ENCODE data around the gene CCL16. TPM values are rescaled to one million over a fixed set of nuclear protein-coding genes. Genes with fewer than 3 reads are reported as not detected.

CCL16 gene
- total RNA-seq, 1 donor from 2014 or later: not detected

GRCh38 chr17:35984140-35984539 is 2.8 kb upstream of the CCL16 start:
- TF ChIP-seq EZH2 (IDR thresholded peaks at IDR 0.05; ENCODE audit: insufficient read depth, low read length): no peak
- TF ChIP-seq CTCF (IDR thresholded peaks at IDR 0.05; ENCODE audit: insufficient read depth, low read depth, low read length): no peak
- no peaks in the 10 kb centered on the region for H3K36me3 ChIP-seq (ENCODE audit: insufficient read depth, low read length)
- Mint-ChIP-seq H3K36me3 (ENCODE audit: low read depth, unreplicated experiment) (no peaks in the 10 kb centered on the region), H3K4me3 (ENCODE audit: unreplicated experiment) (no peak overlapping the region), H3K27ac (ENCODE audit: unreplicated experiment) (no peak overlapping the region), H3K9me3 (ENCODE audit: unreplicated experiment) (no peaks in the 10 kb centered on the region), H3K27me3 (ENCODE audit: low read depth, unreplicated experiment) (peaks cover 52% of the 10 kb centered on the region), H3K4me1 (ENCODE audit: low read depth, unreplicated experiment) (no peaks in the 10 kb centered on the region)
- H3K27me3 ChIP-seq (ENCODE audit: insufficient read depth, low read length): no peaks in the 10 kb centered on the region
- no peaks in the 10 kb centered on the region for H3K9me3 ChIP-seq (ENCODE audit: insufficient read depth, low read depth, low read length)
- H3K79me2 ChIP-seq (ENCODE audit: insufficient read depth, low read length): no peaks in the 10 kb centered on the region
- no peak overlapping the region for H3K4me2 ChIP-seq (ENCODE audit: low read length)
- H3K9ac ChIP-seq (ENCODE audit: low read length): no peak overlapping the region
- no peak overlapping the region for H2AFZ ChIP-seq (ENCODE audit: low read depth, low read length)
- no peak overlapping the region for H3K27ac ChIP-seq (ENCODE audit: low read depth, low read length)
- no peak for FAIRE-seq
- H3K4me3 ChIP-seq (ENCODE audit: insufficient read depth, low read depth, low read length): no peak overlapping the region
- no peaks in the 10 kb centered on the region for H3K4me1 ChIP-seq (ENCODE audit: insufficient read depth, low read length)
- DNase-seq (ENCODE audit: low read depth): no peak
- no peaks in the 10 kb centered on the region for H4K20me1 ChIP-seq (ENCODE audit: insufficient read depth, low read length)

DNA sequence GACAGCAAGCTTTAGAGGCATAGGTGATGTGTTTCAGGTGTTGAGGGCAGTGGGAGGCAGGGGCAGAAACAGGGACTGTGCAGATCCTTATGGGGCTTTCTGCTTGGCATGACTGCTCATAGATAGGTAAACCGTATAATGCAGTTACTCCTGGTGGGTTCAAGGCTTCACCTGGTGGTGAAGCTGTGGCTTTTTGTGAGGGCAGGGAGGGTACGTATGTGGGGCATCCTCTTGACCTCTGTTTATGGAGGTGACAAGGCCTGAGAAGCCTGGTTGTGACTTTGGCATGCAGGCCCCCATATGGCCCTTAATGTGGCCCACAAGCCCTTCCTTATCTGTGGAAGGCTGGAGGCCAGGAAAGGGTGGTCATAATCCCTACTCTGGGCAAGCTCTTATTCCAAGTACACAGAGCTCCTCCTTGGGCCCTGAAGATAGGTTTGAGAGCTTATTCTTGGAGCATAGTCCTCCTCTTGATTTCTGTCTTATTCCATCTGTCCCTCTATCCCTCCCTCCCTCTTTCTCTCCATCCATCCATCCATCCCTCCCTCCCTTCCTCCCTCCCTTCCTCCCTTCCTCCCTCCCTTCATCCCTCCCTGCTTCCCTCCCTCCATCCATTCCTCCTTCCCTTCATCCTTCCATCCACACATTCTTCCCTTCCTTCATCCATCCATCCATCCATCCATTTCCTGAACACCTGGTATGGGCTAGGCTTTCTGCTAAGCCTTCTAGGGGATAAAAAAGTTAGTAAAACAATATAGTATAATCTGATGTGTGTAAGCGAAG is 1.3 kb upstream of the CCL16 start:
- peaks cover 59% of the 10 kb centered on the region for H3K27me3 Mint-ChIP-seq (ENCODE audit: low read depth, unreplicated experiment)
- no peak for TF ChIP-seq EZH2 (IDR thresholded peaks at IDR 0.05; ENCODE audit: insufficient read depth, low read length)
- TF ChIP-seq CTCF (IDR thresholded peaks at IDR 0.05; ENCODE audit: insufficient read depth, low read depth, low read length): no peak
- no peak overlapping the region for H3K4me3 ChIP-seq (ENCODE audit: insufficient read depth, low read depth, low read length)
- H3K9me3 Mint-ChIP-seq (ENCODE audit: unreplicated experiment): peaks cover 3% of the 10 kb centered on the region
- H3K4me1 ChIP-seq (ENCODE audit: insufficient read depth, low read length): no peaks in the 10 kb centered on the region
- H3K4me3 Mint-ChIP-seq (ENCODE audit: unreplicated experiment): no peak overlapping the region
- no peak for DNase-seq (ENCODE audit: low read depth)
- no peak overlapping the region for H3K9ac ChIP-seq (ENCODE audit: low read length)
- no peaks in the 10 kb centered on the region for H3K4me1 Mint-ChIP-seq (ENCODE audit: low read depth, unreplicated experiment)
- no peaks in the 10 kb centered on the region for H3K9me3 ChIP-seq (ENCODE audit: insufficient read depth, low read depth, low read length)
- H3K4me2 ChIP-seq (ENCODE audit: low read length): no peak overlapping the region
- no peak for FAIRE-seq
- H2AFZ ChIP-seq (ENCODE audit: low read depth, low read length): no peak overlapping the region
- no peak overlapping the region for H3K27ac ChIP-seq (ENCODE audit: low read depth, low read length)
- no peaks in the 10 kb centered on the region for H3K27me3 ChIP-seq (ENCODE audit: insufficient read depth, low read length)
- no peak overlapping the region for H3K27ac Mint-ChIP-seq (ENCODE audit: unreplicated experiment)
- no peaks in the 10 kb centered on the region for H3K36me3 Mint-ChIP-seq (ENCODE audit: low read depth, unreplicated experiment)
- no peaks in the 10 kb centered on the region for H4K20me1 ChIP-seq (ENCODE audit: insufficient read depth, low read length)
- no peaks in the 10 kb centered on the region for H3K79me2 ChIP-seq (ENCODE audit: insufficient read depth, low read length)
- no peaks in the 10 kb centered on the region for H3K36me3 ChIP-seq (ENCODE audit: insufficient read depth, low read length)

DNA sequence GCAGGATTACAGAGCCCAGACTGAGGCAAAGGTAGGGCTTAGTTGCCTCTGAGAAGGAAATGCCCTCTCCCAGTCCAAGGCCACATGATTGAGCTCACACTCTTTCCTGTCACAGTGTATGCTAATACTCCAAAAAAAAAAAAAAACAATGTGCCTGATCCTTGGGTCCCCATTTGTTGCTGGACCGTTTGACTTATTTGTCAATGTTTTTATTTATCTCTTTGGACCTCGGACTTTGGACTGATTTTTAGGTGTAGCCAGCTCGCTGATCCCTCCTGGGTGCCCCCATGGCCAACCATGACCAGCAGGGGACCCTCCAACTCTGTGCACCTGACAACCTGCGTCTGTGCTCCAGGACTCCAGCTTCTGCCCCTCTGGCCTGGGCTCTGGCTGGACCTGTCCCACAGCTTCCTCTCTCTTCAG is 622 bp upstream of the CCL16 start:
- H3K36me3 ChIP-seq (ENCODE audit: insufficient read depth, low read length): no peaks in the 10 kb centered on the region
- H3K4me1 ChIP-seq (ENCODE audit: insufficient read depth, low read length): no peaks in the 10 kb centered on the region
- H3K4me1 Mint-ChIP-seq (ENCODE audit: low read depth, unreplicated experiment): no peaks in the 10 kb centered on the region
- H4K20me1 ChIP-seq (ENCODE audit: insufficient read depth, low read length): no peaks in the 10 kb centered on the region
- no peak overlapping the region for H3K4me2 ChIP-seq (ENCODE audit: low read length)
- H3K27me3 ChIP-seq (ENCODE audit: insufficient read depth, low read length): no peaks in the 10 kb centered on the region
- no peak overlapping the region for H3K27ac ChIP-seq (ENCODE audit: low read depth, low read length)
- DNase-seq (ENCODE audit: low read depth) (no peak), FAIRE-seq (no peak)
- H3K79me2 ChIP-seq (ENCODE audit: insufficient read depth, low read length): no peaks in the 10 kb centered on the region
- H3K4me3 ChIP-seq (ENCODE audit: insufficient read depth, low read depth, low read length): no peak overlapping the region
- peaks cover 59% of the 10 kb centered on the region for H3K27me3 Mint-ChIP-seq (ENCODE audit: low read depth, unreplicated experiment)
- H2AFZ ChIP-seq (ENCODE audit: low read depth, low read length): no peak overlapping the region
- H3K9ac ChIP-seq (ENCODE audit: low read length): no peak overlapping the region
- no peaks in the 10 kb centered on the region for H3K36me3 Mint-ChIP-seq (ENCODE audit: low read depth, unreplicated experiment)
- H3K9me3 Mint-ChIP-seq (ENCODE audit: unreplicated experiment): peaks cover 3% of the 10 kb centered on the region
- no peak overlapping the region for H3K4me3 Mint-ChIP-seq (ENCODE audit: unreplicated experiment)
- no peak for TF ChIP-seq EZH2 (IDR thresholded peaks at IDR 0.05; ENCODE audit: insufficient read depth, low read length)
- no peak for TF ChIP-seq CTCF (IDR thresholded peaks at IDR 0.05; ENCODE audit: insufficient read depth, low read depth, low read length)
- no peak overlapping the region for H3K27ac Mint-ChIP-seq (ENCODE audit: unreplicated experiment)
- H3K9me3 ChIP-seq (ENCODE audit: insufficient read depth, low read depth, low read length): no peaks in the 10 kb centered on the region

Data from astrocyte (in vitro differentiated cells and primary cell).